Measurements from ENCODE around the gene UGGT1.

GRCh38 chr2:128134573-128134972, 43.6 kb downstream of the UGGT1 start:
- no peak for TF ChIP-seq ZFP36 (IDR thresholded peaks at IDR 0.05; ENCODE audit: borderline replicate concordance, partially characterized antibody)
- TF ChIP-seq, protein P1, sequence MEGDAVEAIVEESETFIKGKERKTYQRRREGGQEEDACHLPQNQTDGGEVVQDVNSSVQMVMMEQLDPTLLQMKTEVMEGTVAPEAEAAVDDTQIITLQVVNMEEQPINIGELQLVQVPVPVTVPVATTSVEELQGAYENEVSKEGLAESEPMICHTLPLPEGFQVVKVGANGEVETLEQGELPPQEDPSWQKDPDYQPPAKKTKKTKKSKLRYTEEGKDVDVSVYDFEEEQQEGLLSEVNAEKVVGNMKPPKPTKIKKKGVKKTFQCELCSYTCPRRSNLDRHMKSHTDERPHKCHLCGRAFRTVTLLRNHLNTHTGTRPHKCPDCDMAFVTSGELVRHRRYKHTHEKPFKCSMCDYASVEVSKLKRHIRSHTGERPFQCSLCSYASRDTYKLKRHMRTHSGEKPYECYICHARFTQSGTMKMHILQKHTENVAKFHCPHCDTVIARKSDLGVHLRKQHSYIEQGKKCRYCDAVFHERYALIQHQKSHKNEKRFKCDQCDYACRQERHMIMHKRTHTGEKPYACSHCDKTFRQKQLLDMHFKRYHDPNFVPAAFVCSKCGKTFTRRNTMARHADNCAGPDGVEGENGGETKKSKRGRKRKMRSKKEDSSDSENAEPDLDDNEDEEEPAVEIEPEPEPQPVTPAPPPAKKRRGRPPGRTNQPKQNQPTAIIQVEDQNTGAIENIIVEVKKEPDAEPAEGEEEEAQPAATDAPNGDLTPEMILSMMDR (IDR thresholded peaks at IDR 0.05): no peak
- TF ChIP-seq NR3C1 (IDR thresholded peaks at IDR 0.05): no peak
- TF ChIP-seq, protein P2, sequence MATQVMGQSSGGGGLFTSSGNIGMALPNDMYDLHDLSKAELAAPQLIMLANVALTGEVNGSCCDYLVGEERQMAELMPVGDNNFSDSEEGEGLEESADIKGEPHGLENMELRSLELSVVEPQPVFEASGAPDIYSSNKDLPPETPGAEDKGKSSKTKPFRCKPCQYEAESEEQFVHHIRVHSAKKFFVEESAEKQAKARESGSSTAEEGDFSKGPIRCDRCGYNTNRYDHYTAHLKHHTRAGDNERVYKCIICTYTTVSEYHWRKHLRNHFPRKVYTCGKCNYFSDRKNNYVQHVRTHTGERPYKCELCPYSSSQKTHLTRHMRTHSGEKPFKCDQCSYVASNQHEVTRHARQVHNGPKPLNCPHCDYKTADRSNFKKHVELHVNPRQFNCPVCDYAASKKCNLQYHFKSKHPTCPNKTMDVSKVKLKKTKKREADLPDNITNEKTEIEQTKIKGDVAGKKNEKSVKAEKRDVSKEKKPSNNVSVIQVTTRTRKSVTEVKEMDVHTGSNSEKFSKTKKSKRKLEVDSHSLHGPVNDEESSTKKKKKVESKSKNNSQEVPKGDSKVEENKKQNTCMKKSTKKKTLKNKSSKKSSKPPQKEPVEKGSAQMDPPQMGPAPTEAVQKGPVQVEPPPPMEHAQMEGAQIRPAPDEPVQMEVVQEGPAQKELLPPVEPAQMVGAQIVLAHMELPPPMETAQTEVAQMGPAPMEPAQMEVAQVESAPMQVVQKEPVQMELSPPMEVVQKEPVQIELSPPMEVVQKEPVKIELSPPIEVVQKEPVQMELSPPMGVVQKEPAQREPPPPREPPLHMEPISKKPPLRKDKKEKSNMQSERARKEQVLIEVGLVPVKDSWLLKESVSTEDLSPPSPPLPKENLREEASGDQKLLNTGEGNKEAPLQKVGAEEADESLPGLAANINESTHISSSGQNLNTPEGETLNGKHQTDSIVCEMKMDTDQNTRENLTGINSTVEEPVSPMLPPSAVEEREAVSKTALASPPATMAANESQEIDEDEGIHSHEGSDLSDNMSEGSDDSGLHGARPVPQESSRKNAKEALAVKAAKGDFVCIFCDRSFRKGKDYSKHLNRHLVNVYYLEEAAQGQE (IDR thresholded peaks at IDR 0.05): no peak
- TF ChIP-seq USF2 (IDR thresholded peaks at IDR 0.05): no peak
- no peak for TF ChIP-seq RAD21 (conservative IDR thresholded peaks at IDR 0.05 in 1 of 2, IDR thresholded peaks at IDR 0.05 in 1 of 2)
- no peak for TF ChIP-seq POLR2A (IDR thresholded peaks at IDR 0.05; ENCODE audit: low read length)
- TF ChIP-seq POLR2AphosphoS2 (conservative IDR thresholded peaks at IDR 0.05; ENCODE audit: low read length): no peak
- TF ChIP-seq EP300 (IDR thresholded peaks at IDR 0.05): no peak
- TF ChIP-seq BHLHE40 (IDR thresholded peaks at IDR 0.05; ENCODE audit: low read depth, low read length): no peak
- no peak for TF ChIP-seq GATA3 (IDR thresholded peaks at IDR 0.05; ENCODE audit: borderline replicate concordance)

All from A549 (cell line).